Stomach (tissue), 9 donors: ENCODE measurements around the gene AP4B1. TPM values are rescaled to one million over a fixed set of nuclear protein-coding genes. Genes with fewer than 3 reads are reported as not detected.

Experiments used
- DNase-seq, 2 donors: peaks; one replicate each; pipeline versions ENCODE4 v3.0.0 to v3.0.0-alpha.2; 2013 to 2019
- H3K27ac ChIP-seq, 5 donors: fragments of 200-600 bp in 4 of 5; sonication (generic) in 4 of 5; one replicate each; pipeline ENCODE4 v1.5.1; 2013 to 2019; ENCODE audit warnings: mild to moderate bottlenecking in 1 of 5, moderate library complexity in 1 of 5
- H3K27me3 ChIP-seq, 3 donors: fragments of 200-600 bp; sonication (generic); one replicate each; pipeline ENCODE4 v1.5.1; 2017 to 2019; ENCODE audit warnings: mixed run types in 1 of 3
- H3K36me3 ChIP-seq, 4 donors: fragments of 200-600 bp; sonication (generic); 1 replicate in 3 of 4; 2 replicates in 1 of 4; pipeline ENCODE4 v1.5.1; 2016 to 2019
- H3K4me1 ChIP-seq, 4 donors: fragments of 200-600 bp; sonication (generic); one replicate each; pipeline ENCODE4 v1.5.1; 2016 to 2019
- H3K4me3 ChIP-seq, 4 donors: fragments of 200-600 bp; sonication (generic) in 3 of 4; one replicate each; pipeline ENCODE4 v1.5.1; 2016 to 2019; ENCODE audit warnings: mild to moderate bottlenecking in 1 of 4
- H3K9me3 ChIP-seq, 4 donors: fragments of 200-600 bp; sonication (generic); one replicate each; pipeline ENCODE4 v1.5.1; 2016 to 2019
- CTCF ChIP-seq, 7 experiments: fragments of 450-650 bp in 4 of 7; fragments of 200-600 bp in 3 of 7; sonication (generic) in 3 of 7; IDR thresholded peaks; one replicate each; pipeline ENCODE4 v1.5.1; 2016 to 2019; ENCODE audit warnings: antibody characterized with exemption in 7 of 7, control low read depth in 2 of 7, mild to moderate bottlenecking in 1 of 7
- EP300 ChIP-seq: sonication (generic); formaldehyde crosslinking; IDR thresholded peaks from one replicate; pipeline ENCODE4 v1.6.1; 2017; ENCODE audit warnings: antibody characterized with exemption
- POLR2A ChIP-seq, 4 donors: fragments of 450-650 bp; IDR thresholded peaks; one replicate each; pipeline ENCODE4 v1.6.1; 2016; ENCODE audit warnings: antibody characterized with exemption in 4 of 4, control low read depth in 2 of 4, mild to moderate bottlenecking in 1 of 4, moderate library complexity in 1 of 4
- POLR2AphosphoS5 ChIP-seq, 3 donors: sonication (generic); formaldehyde crosslinking; IDR thresholded peaks; one replicate each; pipeline ENCODE4 v1.6.1; 2016; ENCODE audit warnings: antibody characterized with exemption in 3 of 3
- WGBS, 5 donors: extraction: QIAGEN DNeasy Blood & Tissue Kit in 3 of 5; methylation state at CpG; one replicate each; pipeline versions ENCODE4 v1.1.5 to v1.1.7; 2013 to 2018; 5-methylcytosine and 5-hydroxymethylcytosine counted together
- intact Hi-C: fragments of 100-400 bp; cut with DNase I; formaldehyde crosslinking; loops from one replicate; pipeline ENCODE4 v1.15.1; 2023; ENCODE audit warnings: low total_unique reads
- polyA plus RNA-seq, 3 donors: library from polyadenylated mRNA; stranded (reverse); fragments of 200-250 nt; gene quantifications; one replicate each; pipeline ENCODE4 v1.2.3, GENCODE V29; 2013
- total RNA-seq, 5 donors: library from RNA; depleted of rRNA; stranded (reverse); fragments of >200 nt; gene quantifications; one replicate each; pipeline versions ENCODE4 v1.1.0 to v1.2.3, GENCODE V29; 2014 to 2016
- donor health status: healthy with polysubstance abuse.
- donor health status: Bipolar disorder and iron deficiency.
- donor health status: healthy.

The AP4B1 gene
- total and polyA plus RNA-seq, 8 donors = 4.0 to 34.0 (median 11.7) TPM

- Histone ChIP-seq H3K27me3 (no peaks in the 10 kb centered on the region), H3K27ac (peak overlapping the region; percentile 34 to 86 (median 59)), H3K9me3 (no peaks in the 10 kb centered on the region), H3K4me3 (no peak overlapping the region), H3K4me1 (peaks cover 16 to 55% (median 31%) of the 10 kb centered on the region in 4 donors), H3K36me3 (no peaks in the 10 kb centered on the region)
- WGBS, 5 donors = 46 to 70% (median 51%) methylated on average over 4 of the region's 4 CpGs
- TF ChIP-seq EP300 = no peak
- no peak for TF ChIP-seq POLR2A (IDR thresholded peaks at IDR 0.05)
- TF ChIP-seq CTCF (IDR thresholded peaks at IDR 0.05) = no peak
- intact Hi-C loops = no loop called here
- DNase-seq = no peak
Observed at GRCh38 chr1:113879739-113880038, 24.9 kb downstream of the AP4B1 start.

- no peaks in the 10 kb centered on the region for H3K9me3 ChIP-seq
- intact Hi-C loops = no loop called here
- no peak for DNase-seq
- TF ChIP-seq CTCF (IDR thresholded peaks at IDR 0.05) = no peak
- no peak for TF ChIP-seq POLR2AphosphoS5 (IDR thresholded peaks at IDR 0.05)
- no peak for TF ChIP-seq POLR2A (IDR thresholded peaks at IDR 0.05)
- no peak for TF ChIP-seq EP300
- no peaks in the 10 kb centered on the region for H3K36me3 ChIP-seq
- H3K4me1 ChIP-seq = peaks cover 16 to 44% (median 23%) of the 10 kb centered on the region in 4 donors
- H3K27ac ChIP-seq = no peak overlapping the region
- H3K4me3 ChIP-seq = no peak overlapping the region
- WGBS, 5 donors = 84 to 92% (median 85%) methylated on average over 5 of the region's 5 CpGs
- H3K27me3 ChIP-seq = no peaks in the 10 kb centered on the region
Observed at GRCh38 chr1:113876176-113876575, 28.4 kb downstream of the AP4B1 start.

- H3K27me3 ChIP-seq = no peaks in the 10 kb centered on the region
- H3K4me3 ChIP-seq = no peak overlapping the region
- 75 to 83% (median 80%) methylated on average over 2 of the region's 2 CpGs for WGBS, 5 donors
- H3K27ac ChIP-seq = no peak overlapping the region
- H3K36me3 ChIP-seq = no peaks in the 10 kb centered on the region
- peaks cover 16 to 39% (median 19%) of the 10 kb centered on the region in 4 donors for H3K4me1 ChIP-seq
- TF ChIP-seq POLR2A (IDR thresholded peaks at IDR 0.05) (no peak), POLR2AphosphoS5 (IDR thresholded peaks at IDR 0.05) (no peak), EP300 (no peak)
- intact Hi-C loops = no loop called here
- H3K9me3 ChIP-seq = no peaks in the 10 kb centered on the region
- DNase-seq = no peak
Observed at GRCh38 chr1:113875714-113876113, 28.9 kb downstream of the AP4B1 start.

GRCh38 chr1:113874012-113874879 is 30.4 kb downstream of the AP4B1 start:
- intact Hi-C loops = no loop called here
- 32 to 58% (median 43%) methylated on average over 1 of the region's 1 CpG for WGBS, 5 donors
- peaks cover 11 to 26% (median 14%) of the 10 kb centered on the region in 4 donors for H3K4me1 ChIP-seq
- no peaks in the 10 kb centered on the region for H3K27me3 ChIP-seq
- no peak overlapping the region for H3K4me3 ChIP-seq
- peak overlapping the region in 2 of 5 donors; percentile 3 to 38 for H3K27ac ChIP-seq
- no peaks in the 10 kb centered on the region for H3K36me3 ChIP-seq
- peak in 1 of 2 donors; percentile 20 for DNase-seq
- no peaks in the 10 kb centered on the region for H3K9me3 ChIP-seq
- no peak for TF ChIP-seq CTCF (IDR thresholded peaks at IDR 0.05)
- no peak for TF ChIP-seq POLR2AphosphoS5 (IDR thresholded peaks at IDR 0.05)
- TF ChIP-seq POLR2A (IDR thresholded peaks at IDR 0.05) = no peak
- no peak for TF ChIP-seq EP300
